ENCODE results near the gene BCL2A1.
"Not testable (repeated sequence)": the region's sequence is repeated elsewhere in the genome, so short reads cannot be mapped to it uniquely, and the experiment has no call there.

Gene BCL2A1

GRCh38 chr15:79988448-79989117, 17.6 kb upstream of the BCL2A1 start:
- DNase-seq = no peak

GRCh38 chr15:79987969-79988368, 17.0 kb upstream of the BCL2A1 start:
- DNase-seq = no peak

GRCh38 chr15:79987569-79987955, 16.6 kb upstream of the BCL2A1 start:
- DNase-seq = no peak

- DNase-seq = peak; percentile 44
Measured at GRCh38 chr15:79981831-79982455, 10.9 kb upstream of the BCL2A1 start.

GRCh38 chr15:79978655-79979514, 7.9 kb upstream of the BCL2A1 start:
- no peak for DNase-seq

- DNase-seq = no peak
Measured at GRCh38 chr15:79978260-79978654, 7.3 kb upstream of the BCL2A1 start.

GRCh38 chr15:79977431-79978054, 6.5 kb upstream of the BCL2A1 start:
- no peak for DNase-seq

- no peak for DNase-seq
Measured at GRCh38 chr15:79973456-79974195, 2.6 kb upstream of the BCL2A1 start.

- DNase-seq = no peak
Measured at GRCh38 chr15:79972863-79973262, 1.9 kb upstream of the BCL2A1 start.

- no peak for DNase-seq
Measured at GRCh38 chr15:79970181-79970580, 815 bp downstream of the BCL2A1 start.

- no peak for DNase-seq
Measured at GRCh38 chr15:79969146-79969545, 1.9 kb downstream of the BCL2A1 start.

GRCh38 chr15:79967298-79968182, 3.5 kb downstream of the BCL2A1 start:
- DNase-seq = no peak

- no peak for DNase-seq
Measured at GRCh38 chr15:79966634-79967297, 4.2 kb downstream of the BCL2A1 start.

- no peak for DNase-seq
Measured at GRCh38 chr15:79965846-79966630, 5.0 kb downstream of the BCL2A1 start.

GRCh38 chr15:79964232-79964805, 6.7 kb downstream of the BCL2A1 start:
- no peak for DNase-seq

- DNase-seq = not testable (repeated sequence)
Measured at GRCh38 chr15:79962921-79963320, 8.1 kb downstream of the BCL2A1 start.

GRCh38 chr15:79962178-79962577, 8.8 kb downstream of the BCL2A1 start:
- no peak for DNase-seq

GRCh38 chr15:79960502-79961212, 10.3 kb downstream of the BCL2A1 start:
- DNase-seq = no peak

- no peak for DNase-seq
Measured at GRCh38 chr15:79957741-79958140, 13.3 kb downstream of the BCL2A1 start.

Measured in NCI-H774 (cell line).